ENCODE results near the gene ATPAF1.

ATPAF1 gene

GRCh38 chr1:46587069-46587468, 81.1 kb downstream of the ATPAF1 start:
- DNase-seq (ENCODE audit: low spot score): no peak

GRCh38 chr1:46585312-46585938, 82.7 kb downstream of the ATPAF1 start:
- DNase-seq (ENCODE audit: low spot score): no peak

- DNase-seq (ENCODE audit: low spot score): no peak
These were observed 84.7 kb downstream of the ATPAF1 start for GRCh38 chr1:46583494-46583893.

- DNase-seq (ENCODE audit: low spot score): no peak
These were observed 85.2 kb downstream of the ATPAF1 start for GRCh38 chr1:46582972-46583371.

Measured in HuH-7.5 (cell line).